ENCODE measurements around the gene PLEKHA5.

- TF ChIP-seq CTCF (optimal IDR thresholded peaks at IDR 0.05 in 1 of 3, IDR thresholded peaks at IDR 0.05 in 1 of 3, conservative IDR thresholded peaks at IDR 0.05 in 1 of 3; ENCODE audit: extremely low read depth in 1 of 3, insufficient read depth in 2 of 3, low read length in 3 of 3) (no peak), EZH2 (IDR thresholded peaks at IDR 0.05; ENCODE audit: low read length) (no peak)
Observed at GRCh38 chr12:19142499-19142898, 13.0 kb downstream of the PLEKHA5 start.

Measured in keratinocyte (primary cell).